Activated CD4-positive, CD25-positive, alpha-beta regulatory T cell treated with anti-CD3 and anti-CD28 coated beads, Interleukin-2, amount 50 U/mL, for 16 hours (primary cell): ENCODE data around the gene DHRS7B.

ENCODE experiments used
- DNase-seq: peaks from one replicate; pipeline ENCODE4 v3.0.0-alpha.2; 2020; ENCODE audit warnings: low read depth, low spot score

The DHRS7B gene

GRCh38 chr17:21239680-21240368 is 113.1 kb downstream of the DHRS7B start:
- no peak for DNase-seq

- DNase-seq, result no peak
These were observed 113.7 kb downstream of the DHRS7B start for GRCh38 chr17:21240369-21241055.
